Liver (tissue), 9 donors: ENCODE results near the gene CACNA1E. TPM values are rescaled to one million over a fixed set of nuclear protein-coding genes. Genes with fewer than 3 reads are reported as not detected.

Experiments used
- DNase-seq: peaks from one replicate; pipeline ENCODE4 v3.0.0-alpha.2; 2017; ENCODE audit warnings: low spot score
- H3K27ac ChIP-seq, 2 donors: one replicate each; pipeline ENCODE4 v1.7.0; 2013; ENCODE audit warnings: inconsistent platforms in 2 of 2, low read length in 2 of 2, control low read depth in 1 of 2, low read depth in 1 of 2, mild to moderate bottlenecking in 1 of 2
- H3K27me3 ChIP-seq, 4 donors: one replicate each; pipeline versions ENCODE4 v1.6.1 to v1.7.0; 2013; ENCODE audit warnings: low read length in 3 of 4, inconsistent platforms in 1 of 4, mild to moderate bottlenecking in 1 of 4, moderate library complexity in 1 of 4; ENCODE audit not compliant: control insufficient read depth in 4 of 4, insufficient read depth in 4 of 4
- H3K36me3 ChIP-seq, 4 donors: one replicate each; pipeline versions ENCODE4 v1.6.1 to v1.7.0; 2013; ENCODE audit warnings: low read length in 3 of 4, mild to moderate bottlenecking in 3 of 4, low read depth in 1 of 4, moderate library complexity in 1 of 4; ENCODE audit not compliant: control insufficient read depth in 4 of 4, insufficient read depth in 3 of 4
- H3K4me1 ChIP-seq, 4 donors: one replicate each; pipeline versions ENCODE4 v1.6.1 to v1.7.0; 2013; ENCODE audit warnings: low read length in 3 of 4, mild to moderate bottlenecking in 3 of 4, moderate library complexity in 1 of 4; ENCODE audit not compliant: control insufficient read depth in 4 of 4, insufficient read depth in 4 of 4
- H3K4me3 ChIP-seq, 3 donors: one replicate each; pipeline versions ENCODE4 v1.6.1 to v1.7.0; 2013; ENCODE audit warnings: low read length in 3 of 3, control low read depth in 1 of 3, low read depth in 1 of 3, mild to moderate bottlenecking in 1 of 3
- H3K9ac ChIP-seq, 2 donors: one replicate each; pipeline ENCODE4 v1.7.0; 2013; ENCODE audit warnings: low read length in 2 of 2, mild to moderate bottlenecking in 2 of 2, moderate library complexity in 2 of 2, control low read depth in 1 of 2, low read depth in 1 of 2
- H3K9me3 ChIP-seq, 4 donors: one replicate each; pipeline versions ENCODE4 v1.6.1 to v1.7.0; 2013; ENCODE audit warnings: low read length in 3 of 4; ENCODE audit not compliant: control insufficient read depth in 4 of 4
- CTCF ChIP-seq: fragments of 150-350 bp; IDR thresholded peaks from 2 replicates; pipeline ENCODE4 v1.5.1; 2017; ENCODE audit warnings: improper control_type of control experiment, low read depth, low read length; ENCODE audit not compliant: missing input control
- EGR1 ChIP-seq, 2 donors: IDR thresholded peaks; 2 replicates each; pipeline ENCODE4 v1.6.1; 2016 to 2018; ENCODE audit warnings: antibody characterized with exemption in 2 of 2, low read depth in 2 of 2
- FOXA1 ChIP-seq: IDR thresholded peaks from 2 replicates; pipeline ENCODE4 v1.6.1; 2016; ENCODE audit warnings: antibody characterized with exemption
- FOXA2 ChIP-seq: IDR thresholded peaks from 2 replicates; pipeline ENCODE4 v1.6.1; 2016; ENCODE audit warnings: antibody characterized with exemption
- HNF4G ChIP-seq: IDR thresholded peaks from 2 replicates; pipeline ENCODE4 v1.6.1; 2016; ENCODE audit warnings: antibody characterized with exemption
- NR2F2 ChIP-seq: IDR thresholded peaks from 2 replicates; pipeline ENCODE4 v1.6.1; 2016; ENCODE audit warnings: antibody characterized with exemption
- RAD21 ChIP-seq, 2 donors: IDR thresholded peaks; 2 replicates each; pipeline ENCODE4 v1.6.1; 2016; ENCODE audit warnings: antibody characterized with exemption in 2 of 2, mild to moderate bottlenecking in 2 of 2
- REST ChIP-seq: IDR thresholded peaks from 2 replicates; pipeline ENCODE4 v1.6.1; 2016; ENCODE audit warnings: antibody characterized with exemption, mild to moderate bottlenecking
- RXRA ChIP-seq, 2 donors: IDR thresholded peaks; 2 replicates each; pipeline ENCODE4 v1.6.1; 2017 to 2018; ENCODE audit warnings: antibody characterized with exemption in 2 of 2, mild to moderate bottlenecking in 1 of 2
- SP1 ChIP-seq: IDR thresholded peaks from 2 replicates; pipeline ENCODE4 v1.6.1; 2018; ENCODE audit warnings: antibody characterized with exemption, mild to moderate bottlenecking
- TAF1 ChIP-seq: conservative IDR thresholded peaks from 2 replicates; pipeline ENCODE4 v1.6.1; 2016; ENCODE audit warnings: antibody characterized with exemption, mild to moderate bottlenecking
- YY1 ChIP-seq: IDR thresholded peaks from 2 replicates; pipeline ENCODE4 v1.6.1; 2016; ENCODE audit warnings: antibody characterized with exemption, mild to moderate bottlenecking
- ZBTB33 ChIP-seq: IDR thresholded peaks from 2 replicates; pipeline ENCODE4 v1.6.1; 2016; ENCODE audit warnings: antibody characterized with exemption
- whole genome bisulfite sequencing: extraction: QIAGEN DNeasy Blood & Tissue Kit; methylation state at CpG from one replicate; pipeline ENCODE4 v1.1.7; 2013; 5-methylcytosine and 5-hydroxymethylcytosine counted together
- polyA plus RNA-seq, 2 donors: library from polyadenylated mRNA; stranded (reverse) in 1 of 2; unstranded in 1 of 2; fragments of 200-250 nt in 1 of 2; fragments of >200 nt in 1 of 2; fragmentation: Nextera tagmentation in 1 of 2; extraction: Ambion mirVana in 1 of 2; gene quantifications; one replicate each; pipeline versions ENCODE4 v1.2.1 to v1.2.3, GENCODE V29; 2013 to 2015
- total RNA-seq, 2 donors: library from RNA; depleted of rRNA; stranded (reverse); fragments of >200 nt; gene quantifications; one replicate each; pipeline ENCODE4 v1.2.3, GENCODE V29; 2014
- TF ChIP-seq, protein P1 (sequence below): IDR thresholded peaks from 2 replicates; pipeline ENCODE4 v1.6.1; 2016; ENCODE audit warnings: antibody characterized with exemption
- TF ChIP-seq, protein P2 (sequence below): IDR thresholded peaks from 2 replicates; pipeline ENCODE4 v1.6.1; 2016; ENCODE audit warnings: antibody characterized with exemption
- donor health status: healthy.
- donor health status: healthy.
- donor health status: healthy.
- donor health status: healthy.
- donor health status: healthy.

CACNA1E gene
- total and polyA plus RNA-seq, 4 donors: under 0.01 to 0.08 (median 0.01) TPM; not detected in 1

DNA sequence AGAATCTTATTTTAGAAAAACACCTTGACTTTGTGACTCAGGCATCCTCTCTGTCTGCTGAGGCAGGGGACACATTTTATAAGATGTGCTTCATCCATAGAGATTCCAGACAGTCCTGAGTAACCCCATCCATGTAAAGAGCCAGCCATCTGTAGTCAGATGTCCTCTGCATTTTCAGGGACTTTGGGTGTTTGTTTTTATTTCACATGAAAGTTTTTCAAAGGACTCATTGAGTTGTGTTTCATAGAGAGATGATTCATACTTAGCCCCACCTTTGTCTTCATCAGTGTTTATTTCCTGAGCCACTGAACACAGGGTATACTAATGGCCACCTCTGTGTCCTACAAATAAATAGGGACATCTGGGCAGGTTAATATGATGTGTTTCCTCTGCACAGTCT is 280.4 kb downstream of the CACNA1E start:
- no peaks in the 10 kb centered on the region for H3K9me3 ChIP-seq
- DNase-seq: no peak
- H3K9ac ChIP-seq: no peak overlapping the region
- no peak overlapping the region for H3K4me3 ChIP-seq
- TF ChIP-seq REST (no peak), EGR1 (IDR thresholded peaks at IDR 0.05; ENCODE audit: low read depth in 2 of 2) (no peak), NR2F2 (no peak), FOXA1 (no peak), CTCF (no peak), HNF4G (no peak), YY1 (no peak), SP1 (no peak), TAF1 (no peak), RAD21 (IDR thresholded peaks at IDR 0.05) (no peak), RXRA (IDR thresholded peaks at IDR 0.05) (no peak), FOXA2 (no peak)
- TF ChIP-seq, protein P1, sequence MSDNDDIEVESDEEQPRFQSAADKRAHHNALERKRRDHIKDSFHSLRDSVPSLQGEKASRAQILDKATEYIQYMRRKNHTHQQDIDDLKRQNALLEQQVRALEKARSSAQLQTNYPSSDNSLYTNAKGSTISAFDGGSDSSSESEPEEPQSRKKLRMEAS: no peak
- TF ChIP-seq, protein P2, sequence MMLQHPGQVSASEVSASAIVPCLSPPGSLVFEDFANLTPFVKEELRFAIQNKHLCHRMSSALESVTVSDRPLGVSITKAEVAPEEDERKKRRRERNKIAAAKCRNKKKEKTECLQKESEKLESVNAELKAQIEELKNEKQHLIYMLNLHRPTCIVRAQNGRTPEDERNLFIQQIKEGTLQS: no peak
- no peak overlapping the region for H3K27ac ChIP-seq
- H3K36me3 ChIP-seq: no peaks in the 10 kb centered on the region
- no peaks in the 10 kb centered on the region for H3K4me1 ChIP-seq
- peaks cover 0 to 7% (median 1%) of the 10 kb centered on the region in 4 donors for H3K27me3 ChIP-seq

GRCh38 chr1:181765451-181766026 is 282.2 kb downstream of the CACNA1E start:
- no peak for TF ChIP-seq ZBTB33
- TF ChIP-seq RAD21 (IDR thresholded peaks at IDR 0.05): no peak
- TF ChIP-seq YY1: no peak
- no peak for TF ChIP-seq RXRA (IDR thresholded peaks at IDR 0.05)
- no peak for TF ChIP-seq NR2F2
- Histone ChIP-seq H3K4me1 (no peaks in the 10 kb centered on the region), H3K4me3 (no peak overlapping the region), H3K27ac (no peak overlapping the region), H3K9ac (no peak overlapping the region), H3K27me3 (peaks cover 0 to 6% (median 1%) of the 10 kb centered on the region in 4 donors), H3K36me3 (no peaks in the 10 kb centered on the region), H3K9me3 (no peaks in the 10 kb centered on the region)
- no peak for DNase-seq
- WGBS: 67% methylated on average over 5 of the region's 5 CpGs
